Hematopoietic multipotent progenitor cell treated with erythropoietin and hydrocortisone succinate and interleukin-3 and kit ligand, for 8 days (in vitro differentiated cells): ENCODE data around the gene TRMT44.

Source experiments
- DNase-seq: peaks from one replicate; pipeline ENCODE4 v3.0.0-alpha.2; 2015

TRMT44 gene

DNA sequence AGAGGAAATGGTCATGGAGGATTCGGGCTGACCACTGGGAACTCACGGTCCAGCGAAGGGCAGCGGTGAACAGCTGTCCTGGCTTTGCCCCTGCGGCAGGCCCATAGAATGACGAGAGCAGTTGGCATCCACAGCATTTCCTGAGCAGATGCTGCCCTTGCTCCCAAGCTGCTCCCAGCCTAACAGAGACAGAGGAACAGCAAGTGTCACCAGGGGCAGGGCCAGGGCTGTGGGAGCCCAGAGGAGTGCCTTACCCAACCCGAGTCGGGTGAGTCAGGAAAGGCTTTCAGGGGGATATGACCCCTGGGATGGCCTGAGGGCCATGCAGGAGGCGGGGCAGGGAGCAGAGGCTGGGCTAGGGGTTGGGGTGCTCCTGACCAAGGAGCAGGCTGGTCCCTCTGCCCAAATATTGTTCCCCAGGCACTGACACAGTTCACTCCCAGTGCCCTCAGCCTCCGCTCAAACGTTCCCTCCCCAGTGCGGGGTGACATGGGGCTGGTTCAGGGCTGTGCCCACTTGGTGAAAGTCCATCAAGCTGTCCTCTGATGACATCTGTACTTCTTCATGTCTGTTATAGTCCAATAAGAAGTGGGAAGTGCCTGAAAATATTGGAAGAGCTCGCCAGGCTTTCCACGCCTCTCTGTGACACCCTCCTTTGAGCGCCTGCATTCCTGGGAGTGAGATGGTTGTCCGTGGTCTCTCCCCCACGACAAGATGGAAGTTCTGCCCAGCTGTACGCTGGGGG, 74.9 kb downstream of the TRMT44 start:
- no peak for DNase-seq

DNA sequence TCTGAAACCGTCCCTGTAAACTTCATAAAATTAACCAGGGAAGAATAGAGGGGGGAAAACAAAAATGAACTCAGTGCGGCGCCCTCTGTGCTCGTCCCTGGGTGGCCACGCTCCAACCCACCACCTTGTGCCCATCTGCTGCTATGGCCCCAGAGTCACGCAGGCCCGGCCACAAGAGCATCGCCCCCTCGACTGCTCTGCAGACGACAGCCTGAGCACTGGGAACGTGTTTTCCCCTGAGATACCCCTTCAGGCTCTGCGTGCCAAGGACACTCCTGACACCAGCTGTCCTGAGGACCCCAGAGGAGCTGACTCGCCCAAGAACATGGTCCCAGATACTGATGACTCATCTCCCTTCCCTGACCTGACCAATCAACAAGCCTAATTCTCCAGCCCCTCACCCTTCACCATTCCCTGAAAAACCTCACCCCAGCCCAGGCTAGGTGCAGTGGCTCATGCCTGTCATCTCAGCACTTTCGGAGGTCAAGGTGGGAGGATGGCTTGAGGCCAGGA, 75.5 kb downstream of the TRMT44 start:
- no peak for DNase-seq

DNA sequence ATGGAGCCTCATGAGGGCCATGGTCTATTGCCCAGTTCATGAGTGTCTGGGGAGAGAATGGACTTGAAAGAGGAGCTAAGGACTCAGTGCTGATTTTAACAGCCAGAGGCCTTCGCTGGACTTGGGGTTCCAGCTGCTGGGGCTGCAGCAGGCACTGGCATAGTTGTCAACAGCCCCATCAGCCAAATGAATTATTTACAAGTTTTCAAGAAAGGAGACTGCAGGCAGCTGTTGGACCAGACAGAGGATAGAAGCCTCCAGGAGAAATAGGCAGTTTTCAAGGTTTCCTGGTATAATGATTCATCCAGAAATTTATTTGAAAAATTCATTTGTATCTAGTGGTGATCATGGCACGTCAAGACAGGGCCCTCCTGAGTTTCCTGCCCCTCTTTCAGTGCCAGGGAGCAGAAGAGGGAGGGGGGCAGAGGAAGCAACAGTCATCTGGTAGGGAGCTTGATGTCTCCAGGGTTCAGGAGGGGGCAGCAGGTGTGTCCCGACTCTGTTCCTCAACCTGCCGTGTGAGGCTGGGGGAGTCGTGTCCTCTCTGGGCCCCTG, 76.5 kb downstream of the TRMT44 start:
- no peak for DNase-seq

DNA sequence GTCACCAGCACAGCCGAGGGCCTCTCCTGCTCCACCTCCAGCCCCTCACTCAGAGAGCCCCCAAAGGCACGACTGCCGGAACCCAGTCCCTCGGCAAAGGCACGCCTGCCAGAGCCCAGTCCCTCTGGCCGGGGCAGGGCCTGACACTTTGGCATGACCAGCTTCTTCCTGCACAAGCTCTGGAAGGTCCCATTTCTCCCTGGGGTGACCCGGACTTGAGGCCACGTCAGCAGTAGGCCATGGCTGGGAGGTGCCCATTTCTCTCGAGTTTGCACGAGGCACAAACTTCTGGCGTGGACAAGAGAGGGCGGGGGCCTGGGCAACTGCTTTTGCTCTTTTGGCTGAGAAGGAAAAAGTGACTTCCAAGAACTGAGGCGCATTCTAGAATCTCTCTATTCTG, 77.4 kb downstream of the TRMT44 start:
- no peak for DNase-seq

DNA sequence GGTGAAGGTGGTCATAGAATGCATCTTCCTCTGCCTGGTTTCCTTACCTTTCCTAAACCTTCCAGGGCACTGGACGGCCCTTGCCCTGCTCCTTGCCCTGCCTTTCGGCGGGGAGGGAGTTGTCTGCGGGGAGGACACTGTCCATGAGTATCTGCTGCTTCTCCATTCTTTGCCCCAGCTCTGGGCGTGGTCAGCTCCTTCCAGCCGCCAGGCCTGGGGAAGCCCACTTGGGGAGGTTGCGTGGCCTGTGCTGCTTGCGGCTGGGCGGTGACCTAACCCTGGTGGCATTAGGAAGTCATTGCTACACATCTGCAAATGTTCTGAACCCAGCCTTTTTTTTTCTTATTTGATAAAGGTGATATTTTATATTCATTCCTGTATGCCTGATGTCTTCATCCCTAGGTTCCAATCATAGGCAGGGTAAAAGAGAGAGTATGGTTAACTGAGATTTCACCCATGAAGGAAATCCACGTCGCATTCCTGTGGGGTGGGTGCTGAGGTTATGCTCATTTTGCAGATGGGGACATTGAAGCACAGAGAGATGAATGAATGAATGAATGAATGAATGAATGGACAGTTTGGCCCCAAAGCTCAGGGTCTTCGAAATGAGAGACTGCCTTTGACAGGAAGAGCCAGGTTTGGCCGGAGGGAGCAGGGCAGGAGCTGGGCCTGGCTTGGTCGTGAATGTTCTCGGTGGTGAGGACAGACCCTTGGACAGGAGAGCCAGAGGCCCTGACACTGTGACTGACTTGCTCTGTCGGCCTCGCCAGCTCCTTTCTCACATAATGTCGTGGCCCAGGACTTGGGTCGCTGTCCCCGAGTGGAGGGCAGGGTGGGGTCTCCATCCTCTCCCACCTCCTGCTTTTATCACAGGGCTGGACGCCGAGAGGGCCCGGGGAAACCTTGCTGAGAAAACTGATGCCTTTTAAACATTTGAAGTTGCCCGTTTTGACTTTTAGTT, 81.9 kb downstream of the TRMT44 start:
- DNase-seq: no peak

DNA sequence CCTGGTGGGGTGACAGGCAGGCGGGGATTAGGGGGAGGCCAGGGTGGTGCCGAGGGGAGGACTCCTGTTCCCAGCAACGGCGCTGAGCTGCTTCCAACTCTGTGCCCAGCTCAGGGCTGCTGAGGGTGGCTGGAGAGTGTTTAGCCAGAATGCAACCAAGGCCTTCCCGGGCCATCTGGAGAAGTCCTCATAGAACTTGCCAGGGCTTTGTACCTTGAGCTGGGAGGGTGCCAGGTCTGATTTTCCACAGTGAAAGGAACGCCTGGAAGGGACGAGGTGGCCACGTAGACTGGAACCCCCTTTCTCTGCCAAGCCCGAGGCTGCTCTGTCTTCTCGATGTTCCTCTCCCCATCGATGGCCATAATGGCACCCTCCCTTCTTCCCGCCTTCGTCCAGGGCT, 82.6 kb downstream of the TRMT44 start:
- DNase-seq: no peak

DNA sequence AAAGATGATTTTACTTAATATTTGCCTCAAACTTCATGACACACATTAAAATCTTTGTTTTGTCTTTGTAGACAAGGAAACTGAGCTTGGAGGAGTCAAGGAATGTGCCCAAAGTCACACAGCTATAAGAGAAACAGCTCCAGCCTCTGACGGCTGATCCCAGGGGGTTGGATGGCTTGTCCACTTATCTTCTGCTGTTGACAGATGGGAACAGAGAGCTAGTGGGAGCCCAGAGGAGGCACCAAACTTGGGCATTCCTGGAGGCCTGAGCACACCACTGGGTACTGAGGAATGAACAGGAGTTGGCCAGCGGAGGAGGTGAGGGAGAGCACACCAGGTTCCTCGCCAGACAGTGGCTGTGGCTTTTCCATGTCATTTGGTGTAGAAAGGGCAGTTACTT, 83.2 kb downstream of the TRMT44 start:
- DNase-seq: no peak

DNA sequence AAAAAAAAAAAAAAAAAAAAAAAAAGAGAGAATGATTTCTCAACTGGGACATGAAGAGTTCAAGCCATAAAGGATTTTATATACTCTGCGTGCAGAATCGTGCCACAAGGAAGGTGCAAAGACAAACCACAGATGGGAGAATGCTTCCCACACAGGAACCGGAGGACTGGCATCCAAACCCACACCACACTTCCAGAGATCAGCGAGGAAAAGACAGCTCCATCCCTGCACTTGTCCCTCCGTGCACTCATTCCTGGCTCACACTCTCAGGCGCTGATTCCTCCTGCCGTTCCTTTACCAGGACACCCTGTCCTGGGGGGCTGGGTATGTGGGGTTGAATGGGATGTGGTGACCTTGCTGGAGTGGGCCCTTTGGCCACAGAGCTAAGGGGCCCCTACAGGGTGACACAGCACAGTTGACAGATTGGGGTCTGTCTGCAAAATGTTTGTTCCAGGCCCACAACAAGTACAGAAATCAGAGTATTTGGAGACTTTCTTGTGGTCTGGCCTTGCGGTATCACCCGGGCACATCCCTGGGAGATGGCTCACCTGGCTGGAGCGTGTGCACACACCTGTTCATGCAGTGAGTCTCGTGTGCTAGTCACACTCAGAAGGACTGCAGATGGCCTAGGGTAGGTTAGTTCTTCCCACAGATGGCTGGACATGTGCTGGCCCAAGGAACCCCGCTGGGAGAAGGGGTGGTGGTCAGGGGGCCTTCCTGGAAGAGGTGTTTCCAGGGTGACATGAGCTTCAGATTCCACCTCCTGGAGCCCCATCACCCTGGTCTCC, 84.2 kb downstream of the TRMT44 start:
- no peak for DNase-seq

DNA sequence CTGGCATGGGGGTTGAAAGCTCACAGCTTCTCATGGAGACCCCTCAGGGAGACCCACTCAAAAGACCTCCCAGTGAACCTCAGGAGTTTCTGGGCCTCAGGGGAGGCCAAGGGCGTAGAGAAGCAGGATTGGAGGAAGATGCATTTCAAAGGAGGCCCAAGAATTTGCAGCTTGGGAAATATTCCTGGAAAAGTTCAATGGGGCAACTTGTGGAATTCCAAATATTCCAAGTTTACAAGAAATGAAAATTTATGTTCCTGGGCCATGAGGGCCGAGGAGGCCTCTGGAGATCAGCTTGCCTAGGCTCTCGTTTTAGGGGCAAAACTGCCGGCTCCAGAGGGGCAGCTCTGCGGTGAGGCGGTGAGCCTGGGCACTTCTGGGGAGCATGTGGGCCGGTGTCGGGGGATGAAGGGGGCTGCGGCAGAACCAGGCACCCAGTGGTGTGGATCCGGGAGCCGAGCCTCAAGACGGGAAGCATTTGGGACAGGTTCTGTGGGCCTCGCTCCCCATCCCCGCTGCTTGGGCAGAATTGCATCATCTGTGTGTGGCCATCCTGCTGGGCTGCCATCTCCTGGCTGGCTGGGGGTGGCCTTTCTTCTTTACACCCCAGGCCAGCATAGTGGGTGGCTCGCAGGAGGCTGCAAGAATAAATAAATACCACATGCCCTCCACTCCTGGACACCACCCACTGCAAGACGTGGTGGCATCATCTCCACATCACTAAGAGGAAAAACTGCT, 85.0 kb downstream of the TRMT44 start:
- no peak for DNase-seq
